IMR-90 (cell line): Measurements from ENCODE around the gene RHOBTB1. TPM values are rescaled to one million over a fixed set of nuclear protein-coding genes. Genes with fewer than 3 reads are reported as not detected.

Experiments
- ATAC-seq: fragments of 200-7000 bp; cut with Tn5 transposase; 2 replicates; pipeline ENCODE4 v1.9.1; 2020; ENCODE audit warnings: low read depth, mild to moderate bottlenecking, moderate library complexity
- BruUV-seq: library from RNA; stranded (reverse); fragments of 400-500 nt; replicated peaks from 2 replicates; lab custom pipeline; 2021; lab: Mats Ljungman, UMichigan
- CTCF ChIA-PET: fragments of 300-600 bp; formaldehyde crosslinking; extraction: SDS; loops from one replicate; lab custom pipeline; 2021; ENCODE audit warnings: antibody characterized with exemption; lab: Yijun Ruan, JAX
- POLR2A ChIA-PET: fragments of 300-600 bp; sonication (Branson Sonifier 250); formaldehyde crosslinking; loops from one replicate; lab custom pipeline; 2022; ENCODE audit warnings: antibody characterized with exemption; ENCODE audit not compliant: unreplicated experiment; lab: Charles Lee
- DNase-seq: peaks from one replicate; pipeline ENCODE4 v3.0.0; 2013
- H2AFZ ChIP-seq: replicated peaks from 2 replicates; pipeline ENCODE3; 2013; ENCODE audit warnings: low read length, mild to moderate bottlenecking; ENCODE audit not compliant: poor library complexity
- H2AK5ac ChIP-seq: 2 replicates; pipeline ENCODE4 v1.6.1; 2013; ENCODE audit warnings: low read depth, low read length, inconsistent platforms
- H2AK9ac ChIP-seq: replicated peaks from 2 replicates; pipeline ENCODE3; 2013; ENCODE audit warnings: mild to moderate bottlenecking, low read depth, low read length, moderate library complexity; ENCODE audit not compliant: poor library complexity
- H2BK120ac ChIP-seq: 2 replicates; pipeline ENCODE4 v1.6.1; 2013; ENCODE audit warnings: low read depth, low read length, inconsistent platforms
- H2BK15ac ChIP-seq: 3 replicates; pipeline ENCODE4 v1.6.1; 2013; ENCODE audit warnings: low read depth, low read length, inconsistent platforms
- H2BK20ac ChIP-seq: 2 replicates; pipeline ENCODE4 v1.6.1; 2013; ENCODE audit warnings: low read depth, mild to moderate bottlenecking, inconsistent platforms, low read length, moderate library complexity
- H2BK5ac ChIP-seq: 2 replicates; pipeline ENCODE4 v1.6.1; 2013; ENCODE audit warnings: mild to moderate bottlenecking, low read depth, low read length, inconsistent platforms; ENCODE audit not compliant: poor library complexity, severe bottlenecking
- H3K14ac ChIP-seq: replicated peaks from 2 replicates; pipeline ENCODE4 v1.6.1; 2013; ENCODE audit warnings: low read depth, low read length, inconsistent platforms
- H3K18ac ChIP-seq: 2 replicates; pipeline ENCODE4 v1.6.1; 2013; ENCODE audit warnings: low read depth, low read length, control low read depth
- H3K23ac ChIP-seq: 2 replicates; pipeline ENCODE4 v1.6.1; 2013; ENCODE audit warnings: low read depth, low read length, inconsistent platforms
- H3K27ac ChIP-seq: 2 replicates; pipeline ENCODE4 v1.5.1; 2013; ENCODE audit warnings: mild to moderate bottlenecking, control low read depth, low read length; ENCODE audit not compliant: insufficient read depth
- H3K27me3 ChIP-seq: 2 replicates; pipeline ENCODE4 v1.6.1; 2013; ENCODE audit warnings: low read length; ENCODE audit not compliant: control insufficient read depth, insufficient read depth
- H3K36me3 ChIP-seq: 2 replicates; pipeline ENCODE4 v1.6.1; 2013; ENCODE audit warnings: low read length, mixed read lengths; ENCODE audit not compliant: control insufficient read depth, insufficient read depth
- H3K4ac ChIP-seq: 2 replicates; pipeline ENCODE4 v1.6.1; 2013; ENCODE audit warnings: low read depth, low read length, inconsistent platforms
- H3K4me1 ChIP-seq: 2 replicates; pipeline ENCODE4 v1.6.1; 2013; ENCODE audit warnings: low read length, mixed read lengths; ENCODE audit not compliant: control insufficient read depth, insufficient read depth
- H3K4me2 ChIP-seq: 2 replicates; pipeline ENCODE4 v1.6.1; 2013; ENCODE audit warnings: low read depth, mild to moderate bottlenecking, control low read depth, low read length, moderate library complexity
- H3K4me3 ChIP-seq: 2 replicates; pipeline ENCODE4 v1.5.1; 2013; ENCODE audit warnings: low read depth, mild to moderate bottlenecking, control low read depth, low read length, moderate library complexity; ENCODE audit not compliant: insufficient read depth
- H3K56ac ChIP-seq: 2 replicates; pipeline ENCODE4 v1.6.1; 2013; ENCODE audit warnings: low read length, inconsistent platforms; ENCODE audit not compliant: insufficient read depth; ENCODE audit errors: extremely low read depth
- H3K79me1 ChIP-seq, 2 experiments: 2 replicates each; pipeline ENCODE4 v1.6.1; 2013; ENCODE audit warnings: low read length in 2 of 2, inconsistent platforms in 1 of 2, low read depth in 1 of 2
- H3K9ac ChIP-seq: 2 replicates; pipeline ENCODE4 v1.6.1; 2013; ENCODE audit warnings: low read depth, low read length, control low read depth
- H3K9me1 ChIP-seq: 2 replicates; pipeline ENCODE4 v1.6.1; 2013; ENCODE audit warnings: low read length, inconsistent platforms; ENCODE audit not compliant: insufficient read depth
- H3K9me3 ChIP-seq: 2 replicates; pipeline ENCODE4 v1.6.1; 2013; ENCODE audit warnings: low read length; ENCODE audit not compliant: control insufficient read depth, insufficient read depth
- H4K20me1 ChIP-seq: 2 replicates; pipeline ENCODE4 v1.6.1; 2013; ENCODE audit warnings: low read length, inconsistent platforms; ENCODE audit not compliant: insufficient read depth
- H4K5ac ChIP-seq: 2 replicates; pipeline ENCODE4 v1.6.1; 2013; ENCODE audit warnings: mild to moderate bottlenecking, low read depth, low read length, control low read depth
- H4K8ac ChIP-seq, 2 experiments: 2 replicates each; pipeline ENCODE4 v1.6.1; 2013; ENCODE audit warnings: low read depth in 2 of 2, low read length in 2 of 2, control low read depth in 1 of 2, inconsistent platforms in 1 of 2
- H4K91ac ChIP-seq: 2 replicates; pipeline ENCODE4 v1.6.1; 2013; ENCODE audit warnings: low read depth, low read length, inconsistent platforms; ENCODE audit not compliant: insufficient read depth
- BHLHE40 ChIP-seq: fragments of 150-350 bp; IDR thresholded peaks from 2 replicates; pipeline ENCODE4 v1.6.1; 2016; ENCODE audit warnings: mild to moderate bottlenecking, low read depth, low read length
- CEBPB ChIP-seq: IDR thresholded peaks from 2 replicates; pipeline ENCODE4 v1.6.1; 2012; ENCODE audit warnings: low read depth, low read length, improper control_type of control experiment
- CHD1 ChIP-seq: IDR thresholded peaks from 2 replicates; pipeline ENCODE4 v1.6.1; 2012; ENCODE audit warnings: low read depth, low read length, improper control_type of control experiment
- FOS ChIP-seq: fragments of 150-350 bp; IDR thresholded peaks from 2 replicates; pipeline ENCODE4 v1.6.1; 2016; ENCODE audit warnings: low read depth, low read length
- MAFK ChIP-seq: IDR thresholded peaks from 2 replicates; pipeline ENCODE4 v1.6.1; 2012; ENCODE audit warnings: low read depth, low read length, improper control_type of control experiment
- MAZ ChIP-seq: IDR thresholded peaks from 2 replicates; pipeline ENCODE4 v1.6.1; 2012; ENCODE audit warnings: low read depth, mild to moderate bottlenecking, low read length, improper control_type of control experiment, moderate library complexity, borderline replicate concordance
- MXI1 ChIP-seq: IDR thresholded peaks from 2 replicates; pipeline ENCODE4 v1.6.1; 2012; ENCODE audit warnings: low read depth, mild to moderate bottlenecking, low read length, moderate library complexity, borderline replicate concordance
- NFE2L2 ChIP-seq: fragments of 150-350 bp; IDR thresholded peaks from 2 replicates; pipeline ENCODE4 v1.6.1; 2016; ENCODE audit warnings: low read depth, mild to moderate bottlenecking, low read length
- RCOR1 ChIP-seq: IDR thresholded peaks from 2 replicates; pipeline ENCODE4 v1.6.1; 2012; ENCODE audit warnings: mild to moderate bottlenecking, low read length, improper control_type of control experiment; ENCODE audit not compliant: insufficient replicate concordance
- RFX5 ChIP-seq: IDR thresholded peaks from 2 replicates; pipeline ENCODE4 v1.8.0; 2012; ENCODE audit warnings: low read depth, mild to moderate bottlenecking, low read length, moderate library complexity
- SMC3 ChIP-seq: fragments of 150-350 bp; IDR thresholded peaks from 2 replicates; pipeline ENCODE4 v1.6.1; 2016; ENCODE audit warnings: low read depth, mild to moderate bottlenecking, antibody characterized with exemption, low read length, moderate library complexity
- USF2 ChIP-seq: fragments of 150-350 bp; IDR thresholded peaks from 2 replicates; pipeline ENCODE4 v1.6.1; 2017; ENCODE audit warnings: mild to moderate bottlenecking, antibody characterized with exemption, low read length, low read depth
- WGBS, 2 experiments: methylation state at CpG; one replicate each; pipeline versions ENCODE4 v1.1.5 to v1.1.7; 2013; ENCODE audit warnings: missing lambda C conversion rate in 2 of 2; ENCODE audit not compliant: insufficient read length in 1 of 2; ENCODE audit errors: extremely low coverage in 2 of 2; 5-methylcytosine and 5-hydroxymethylcytosine counted together
- dilution Hi-C: fragments of 300-500 bp; cut with HindIII; formaldehyde crosslinking; loops from one replicate; pipeline ENCODE4 v1.14.3; 2018; ENCODE audit warnings: low sequenced_read_pairs; ENCODE audit not compliant: unreplicated experiment
- in situ Hi-C: fragments of 300-500 bp; cut with MboI; formaldehyde crosslinking; loops from 3 replicates; pipeline ENCODE4 v1.14.3; 2019; ENCODE audit warnings: low sequenced_read_pairs, inconsistent platforms, mixed read lengths
- intact Hi-C: fragments of 100-400 bp; cut with micrococcal nuclease; formaldehyde crosslinking; loops from 2 replicates; pipeline ENCODE4 v1.10.0; 2022
- polyA plus RNA-seq, 3 experiments: library from polyadenylated mRNA; depleted of rRNA; stranded (reverse); fragments of >200 nt; gene quantifications; 2 replicates each; pipeline ENCODE4 v1.2.3, GENCODE V29; 2012; ENCODE audit warnings: low replicate concordance in 1 of 3
- total RNA-seq: library from RNA; depleted of rRNA; stranded (reverse); fragments of >200 nt; gene quantifications from 2 replicates; pipeline ENCODE4 v1.2.3, GENCODE V29; 2012
- TF ChIP-seq, protein P1 (sequence below): fragments of 150-350 bp; IDR thresholded peaks from 2 replicates; pipeline ENCODE4 v1.6.1; 2016; ENCODE audit warnings: low read depth, mild to moderate bottlenecking, low read length, moderate library complexity, borderline replicate concordance
- TF ChIP-seq, protein P2 (sequence below): conservative IDR thresholded peaks from 2 replicates; pipeline ENCODE4 v1.5.1; 2012; ENCODE audit warnings: mild to moderate bottlenecking, low read depth, low read length, improper control_type of control experiment

RHOBTB1 gene
- total and polyA plus RNA-seq, 2 of the 4 experiments (the other 2 are of a cell fraction) = 8.9 to 15.2 TPM

DNA sequence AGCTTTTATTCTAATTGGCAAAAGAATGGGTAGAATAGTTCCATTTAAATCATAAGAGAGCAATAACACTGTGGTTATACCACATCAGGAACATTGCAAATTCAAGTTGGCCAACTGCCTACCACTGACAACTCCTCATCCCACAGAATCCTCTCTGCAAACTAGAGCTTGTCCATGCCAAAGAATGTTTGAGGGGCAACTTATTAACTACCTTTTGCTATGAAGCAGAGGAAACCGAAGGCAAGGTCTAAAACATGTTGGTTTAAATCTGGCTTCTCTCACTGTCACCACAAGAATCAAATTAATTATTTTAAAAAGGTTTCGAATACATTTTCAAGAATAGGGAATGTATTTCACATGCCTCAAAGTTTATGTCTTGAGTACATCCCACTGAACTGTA, 36.0 kb downstream of the RHOBTB1 start:
- Histone ChIP-seq H3K23ac (no peak overlapping the region), H3K4me1 (peaks cover 2% of the 10 kb centered on the region), H4K8ac (no peak overlapping the region), H2BK5ac (no peak overlapping the region), H3K9ac (no peak overlapping the region), H3K27ac (no peak overlapping the region), H2AFZ (no peak overlapping the region), H2AK5ac (no peak overlapping the region), H2AK9ac (no peak overlapping the region), H3K18ac (no peak overlapping the region), H2BK120ac (no peak overlapping the region), H3K79me1 (peaks cover 1 to 12% of the 10 kb centered on the region in 2 experiments), H3K14ac (no peak overlapping the region), H2BK15ac (no peak overlapping the region), H3K9me1 (peaks cover 7% of the 10 kb centered on the region), H3K56ac (no peak overlapping the region), H3K4me3 (no peak overlapping the region), H3K4ac (no peak overlapping the region), H2BK20ac (no peak overlapping the region), H3K27me3 (no peaks in the 10 kb centered on the region), H4K5ac (no peak overlapping the region), H3K36me3 (peaks cover 22% of the 10 kb centered on the region), H4K20me1 (no peaks in the 10 kb centered on the region), H4K91ac (no peak overlapping the region), H3K9me3 (no peaks in the 10 kb centered on the region), H3K4me2 (no peak overlapping the region)
- intact Hi-C loops (no loop called here), in situ Hi-C loops (no loop called here), dilution Hi-C loops (no loop called here)
- POLR2A ChIA-PET = no interaction called here
- no CpG with 5 or more reads among the region's 2 CpGs for whole genome bisulfite sequencing, 2 experiments
- no TSS peak for BruUV-seq
- CTCF ChIA-PET = no interaction called here
- TF ChIP-seq USF2 (no peak), SMC3 (no peak), NFE2L2 (no peak), MAZ (no peak), BHLHE40 (no peak), CHD1 (no peak), MAFK (no peak), RFX5 (no peak), MXI1 (no peak), RCOR1 (no peak), CEBPB (no peak), FOS (no peak)
- TF ChIP-seq, protein P1, sequence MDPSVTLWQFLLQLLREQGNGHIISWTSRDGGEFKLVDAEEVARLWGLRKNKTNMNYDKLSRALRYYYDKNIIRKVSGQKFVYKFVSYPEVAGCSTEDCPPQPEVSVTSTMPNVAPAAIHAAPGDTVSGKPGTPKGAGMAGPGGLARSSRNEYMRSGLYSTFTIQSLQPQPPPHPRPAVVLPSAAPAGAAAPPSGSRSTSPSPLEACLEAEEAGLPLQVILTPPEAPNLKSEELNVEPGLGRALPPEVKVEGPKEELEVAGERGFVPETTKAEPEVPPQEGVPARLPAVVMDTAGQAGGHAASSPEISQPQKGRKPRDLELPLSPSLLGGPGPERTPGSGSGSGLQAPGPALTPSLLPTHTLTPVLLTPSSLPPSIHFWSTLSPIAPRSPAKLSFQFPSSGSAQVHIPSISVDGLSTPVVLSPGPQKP = no peak
- TF ChIP-seq, protein P2, sequence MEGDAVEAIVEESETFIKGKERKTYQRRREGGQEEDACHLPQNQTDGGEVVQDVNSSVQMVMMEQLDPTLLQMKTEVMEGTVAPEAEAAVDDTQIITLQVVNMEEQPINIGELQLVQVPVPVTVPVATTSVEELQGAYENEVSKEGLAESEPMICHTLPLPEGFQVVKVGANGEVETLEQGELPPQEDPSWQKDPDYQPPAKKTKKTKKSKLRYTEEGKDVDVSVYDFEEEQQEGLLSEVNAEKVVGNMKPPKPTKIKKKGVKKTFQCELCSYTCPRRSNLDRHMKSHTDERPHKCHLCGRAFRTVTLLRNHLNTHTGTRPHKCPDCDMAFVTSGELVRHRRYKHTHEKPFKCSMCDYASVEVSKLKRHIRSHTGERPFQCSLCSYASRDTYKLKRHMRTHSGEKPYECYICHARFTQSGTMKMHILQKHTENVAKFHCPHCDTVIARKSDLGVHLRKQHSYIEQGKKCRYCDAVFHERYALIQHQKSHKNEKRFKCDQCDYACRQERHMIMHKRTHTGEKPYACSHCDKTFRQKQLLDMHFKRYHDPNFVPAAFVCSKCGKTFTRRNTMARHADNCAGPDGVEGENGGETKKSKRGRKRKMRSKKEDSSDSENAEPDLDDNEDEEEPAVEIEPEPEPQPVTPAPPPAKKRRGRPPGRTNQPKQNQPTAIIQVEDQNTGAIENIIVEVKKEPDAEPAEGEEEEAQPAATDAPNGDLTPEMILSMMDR = no peak
- ATAC-seq (no peak), DNase-seq (no peak)
